OCI-LY7 (cell line): ENCODE data around the gene THSD7B. TPM values are rescaled to one million over a fixed set of nuclear protein-coding genes. Genes with fewer than 3 reads are reported as not detected.

Source experiments
- BruUV-seq: library from RNA; stranded (reverse); fragments of 400-500 nt; replicated peaks from 2 replicates; lab custom pipeline; 2021; lab: Mats Ljungman, UMichigan
- CTCF ChIA-PET: fragments of 300-600 bp; sonication (Branson Sonifier 250); formaldehyde crosslinking; loops from one replicate; lab custom pipeline; 2022; ENCODE audit warnings: antibody characterized with exemption; ENCODE audit not compliant: unreplicated experiment; lab: Charles Lee
- POLR2A ChIA-PET: fragments of 300-600 bp; sonication (Branson Sonifier 250); formaldehyde crosslinking; loops from one replicate; lab custom pipeline; 2022; ENCODE audit warnings: antibody characterized with exemption; lab: Charles Lee
- DNase-seq: peaks from one replicate; pipeline ENCODE4 v3.0.0-alpha.2; 2015; ENCODE audit warnings: low spot score
- H2AFZ ChIP-seq: fragments of 200-600 bp; sonication (generic), shearing (Covaris generic); 2 replicates; pipeline ENCODE4 v1.6.1; 2014; ENCODE audit warnings: mild to moderate bottlenecking, antibody characterized with exemption, low read length, moderate library complexity
- H3K27ac ChIP-seq: fragments of 200-600 bp; sonication (generic); 2 replicates; pipeline ENCODE4 v1.5.1; 2014; ENCODE audit warnings: mixed run types, low read depth, mild to moderate bottlenecking, moderate library complexity, low read length, inconsistent platforms; ENCODE audit not compliant: poor library complexity, severe bottlenecking
- H3K36me3 ChIP-seq: fragments of 200-600 bp; sonication (generic); 2 replicates; pipeline ENCODE4 v1.6.1; 2014; ENCODE audit warnings: mild to moderate bottlenecking, antibody characterized with exemption, low read length, moderate library complexity, mixed read lengths; ENCODE audit not compliant: insufficient read depth
- H3K4me1 ChIP-seq: fragments of 200-600 bp; sonication (generic); 2 replicates; pipeline ENCODE4 v1.5.1; 2014; ENCODE audit warnings: mild to moderate bottlenecking, low read length; ENCODE audit not compliant: insufficient read depth, poor library complexity, severe bottlenecking
- H3K4me2 ChIP-seq: fragments of 200-600 bp; sonication (generic); 2 replicates; pipeline ENCODE4 v1.6.1; 2014; ENCODE audit warnings: mild to moderate bottlenecking, low read length
- H3K4me3 ChIP-seq: fragments of 200-600 bp; sonication (generic); 2 replicates; pipeline ENCODE4 v1.5.1; 2014; ENCODE audit warnings: mild to moderate bottlenecking, low read depth, low read length; ENCODE audit not compliant: poor library complexity, severe bottlenecking
- H3K79me2 ChIP-seq: fragments of 200-600 bp; sonication (generic); 2 replicates; pipeline ENCODE4 v1.6.1; 2016; ENCODE audit warnings: low read depth, mild to moderate bottlenecking, low read length, moderate library complexity, mixed read lengths; ENCODE audit not compliant: insufficient read depth
- H3K9me2 ChIP-seq: fragments of 200-600 bp; sonication (generic); 2 replicates; pipeline ENCODE4 v1.6.1; 2016; ENCODE audit warnings: mild to moderate bottlenecking, low read length, mixed read lengths; ENCODE audit not compliant: insufficient read depth
- H3K9me3 ChIP-seq: fragments of 200-600 bp; sonication (generic); 2 replicates; pipeline ENCODE4 v1.6.1; 2014; ENCODE audit warnings: mild to moderate bottlenecking, mixed run types, low read length, mixed read lengths
- H4K20me1 ChIP-seq: fragments of 200-600 bp; sonication (generic); 2 replicates; pipeline ENCODE4 v1.6.1; 2014; ENCODE audit warnings: mild to moderate bottlenecking, antibody characterized with exemption, low read length, moderate library complexity, mixed read lengths; ENCODE audit not compliant: insufficient read depth
- CTCF ChIP-seq: fragments of 200-600 bp; sonication (generic); conservative IDR thresholded peaks from 2 replicates; pipeline ENCODE4 v1.5.1; 2014; ENCODE audit warnings: mild to moderate bottlenecking, antibody characterized with exemption, low read length, moderate library complexity, mixed read lengths
- EZH2phosphoT487 ChIP-seq: fragments of 200-600 bp; sonication (generic); IDR thresholded peaks from 2 replicates; pipeline ENCODE4 v1.6.1; 2018; ENCODE audit warnings: low read depth, borderline replicate concordance, mild to moderate bottlenecking, mixed run types, antibody characterized with exemption, low read length, moderate library complexity, mixed read lengths
- intact Hi-C: fragments of 100-400 bp; cut with micrococcal nuclease; formaldehyde crosslinking; loops from one replicate; pipeline ENCODE4 v1.10.0; 2022; ENCODE audit not compliant: unreplicated experiment
- total RNA-seq, 2 experiments: library from RNA; depleted of rRNA in 1 of 2; stranded (reverse); fragments of >200 nt in 1 of 2; shearing (Covaris generic) in 1 of 2; gene quantifications; 2 replicates each; pipeline ENCODE4 v1.2.3, GENCODE V29; 2014 to 2022

Gene THSD7B
- total RNA-seq, 2 experiments from 2014 or later, result 1.8 TPM

GRCh38 chr2:136764452-136765255, 691 bp upstream of the THSD7B start:
- ChIA-PET POLR2A (interaction anchor here (0.6 kb wide), 1 partner anchor 189 kb away, joined by 3 read pairs; no protein-coding TSS in a partner anchor), CTCF (no interaction called here)
- Histone ChIP-seq H3K4me2 (no peak overlapping the region), H3K27ac (no peak overlapping the region), H2AFZ (no peak overlapping the region), H3K36me3 (no peaks in the 10 kb centered on the region), H3K9me2 (no peaks in the 10 kb centered on the region), H3K9me3 (no peaks in the 10 kb centered on the region), H3K79me2 (no peaks in the 10 kb centered on the region), H3K4me3 (no peak overlapping the region), H3K4me1 (no peaks in the 10 kb centered on the region), H4K20me1 (no peaks in the 10 kb centered on the region)
- BruUV-seq, result no TSS peak
- DNase-seq, result no peak
- intact Hi-C loops, result no loop called here
- TF ChIP-seq CTCF (no peak), EZH2phosphoT487 (no peak)

- H3K36me3 ChIP-seq, result no peaks in the 10 kb centered on the region
- no peaks in the 10 kb centered on the region for H3K79me2 ChIP-seq
- no peak overlapping the region for H3K4me3 ChIP-seq
- ChIA-PET CTCF (no interaction called here), POLR2A (interaction anchor here (0.6 kb wide), 1 partner anchor 192 kb away, joined by 3 read pairs; no protein-coding TSS in a partner anchor)
- no peak overlapping the region for H2AFZ ChIP-seq
- H3K9me2 ChIP-seq, result no peaks in the 10 kb centered on the region
- no peaks in the 10 kb centered on the region for H3K4me1 ChIP-seq
- H3K27ac ChIP-seq, result no peak overlapping the region
- intact Hi-C loops, result no loop called here
- H4K20me1 ChIP-seq, result no peaks in the 10 kb centered on the region
- no peaks in the 10 kb centered on the region for H3K9me3 ChIP-seq
- no peak overlapping the region for H3K4me2 ChIP-seq
- no peak for DNase-seq
- no peak for TF ChIP-seq EZH2phosphoT487
- TF ChIP-seq CTCF, result no peak
- no TSS peak for BruUV-seq
Measured at GRCh38 chr2:136766073-136766404, 694 bp downstream of the THSD7B start.

GRCh38 chr2:136767030-136767429, 1.7 kb downstream of the THSD7B start:
- H2AFZ ChIP-seq, result no peak overlapping the region
- no peak for TF ChIP-seq CTCF
- TF ChIP-seq EZH2phosphoT487, result no peak
- no peaks in the 10 kb centered on the region for H3K79me2 ChIP-seq
- no peak overlapping the region for H3K27ac ChIP-seq
- H3K4me1 ChIP-seq, result no peaks in the 10 kb centered on the region
- no peak overlapping the region for H3K4me2 ChIP-seq
- no peaks in the 10 kb centered on the region for H4K20me1 ChIP-seq
- no peaks in the 10 kb centered on the region for H3K36me3 ChIP-seq
- intact Hi-C loops, result no loop called here
- H3K4me3 ChIP-seq, result no peak overlapping the region
- no peak for DNase-seq
- POLR2A ChIA-PET, result interaction anchor here (0.6 kb wide), 1 partner anchor 14 kb away, joined by 3 read pairs; no protein-coding TSS in a partner anchor
- BruUV-seq, result no TSS peak
- CTCF ChIA-PET, result no interaction called here
- no peaks in the 10 kb centered on the region for H3K9me2 ChIP-seq
- no peaks in the 10 kb centered on the region for H3K9me3 ChIP-seq
